GM13977 (cell line): Measurements from ENCODE around the gene CCNB1IP1.

Experiments used
- DNase-seq: peaks from one replicate; pipeline ENCODE4 v3.0.0; 2012; ENCODE audit warnings: low spot score
- in situ Hi-C: fragments of 300-500 bp; cut with MboI; formaldehyde crosslinking; loops from one replicate; pipeline ENCODE4 v1.12.0; 2022; ENCODE audit warnings: low sequenced_read_pairs, low pct_unique_long_range_greater_than_20kb, mixed read lengths, inconsistent platforms; ENCODE audit not compliant: unreplicated experiment
- TF ChIP-seq, protein P1 (sequence below): IDR thresholded peaks from 2 replicates; pipeline ENCODE4 v1.5.1; 2012; ENCODE audit warnings: mild to moderate bottlenecking, control low read depth; ENCODE audit not compliant: insufficient read depth; ENCODE audit errors: extremely low read depth, missing control alignments

Gene CCNB1IP1

DNA sequence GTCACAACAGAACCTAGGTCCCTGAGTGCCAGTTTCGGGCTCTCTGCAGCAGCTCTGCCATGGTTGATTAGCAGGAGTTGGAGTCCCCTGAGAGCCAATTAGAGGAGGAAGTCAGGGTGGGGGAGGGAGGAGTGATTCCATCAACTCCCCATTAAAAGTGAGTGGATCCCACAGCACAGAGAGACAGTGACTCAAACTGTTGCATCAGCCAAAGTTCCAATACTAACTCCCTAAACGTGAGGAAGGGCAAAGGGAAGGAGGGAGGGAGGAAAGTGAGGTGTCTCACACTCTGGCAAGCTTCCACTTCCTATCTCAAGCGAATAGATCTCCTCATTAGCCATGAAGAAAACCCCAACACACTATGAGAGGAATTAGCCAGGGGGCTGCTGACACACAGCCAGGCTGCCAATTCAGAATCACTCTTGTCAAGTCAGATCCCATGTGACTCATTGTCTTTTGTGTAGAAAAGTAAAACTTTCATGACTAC is 70.4 kb downstream of the CCNB1IP1 start:
- TF ChIP-seq, protein P1, sequence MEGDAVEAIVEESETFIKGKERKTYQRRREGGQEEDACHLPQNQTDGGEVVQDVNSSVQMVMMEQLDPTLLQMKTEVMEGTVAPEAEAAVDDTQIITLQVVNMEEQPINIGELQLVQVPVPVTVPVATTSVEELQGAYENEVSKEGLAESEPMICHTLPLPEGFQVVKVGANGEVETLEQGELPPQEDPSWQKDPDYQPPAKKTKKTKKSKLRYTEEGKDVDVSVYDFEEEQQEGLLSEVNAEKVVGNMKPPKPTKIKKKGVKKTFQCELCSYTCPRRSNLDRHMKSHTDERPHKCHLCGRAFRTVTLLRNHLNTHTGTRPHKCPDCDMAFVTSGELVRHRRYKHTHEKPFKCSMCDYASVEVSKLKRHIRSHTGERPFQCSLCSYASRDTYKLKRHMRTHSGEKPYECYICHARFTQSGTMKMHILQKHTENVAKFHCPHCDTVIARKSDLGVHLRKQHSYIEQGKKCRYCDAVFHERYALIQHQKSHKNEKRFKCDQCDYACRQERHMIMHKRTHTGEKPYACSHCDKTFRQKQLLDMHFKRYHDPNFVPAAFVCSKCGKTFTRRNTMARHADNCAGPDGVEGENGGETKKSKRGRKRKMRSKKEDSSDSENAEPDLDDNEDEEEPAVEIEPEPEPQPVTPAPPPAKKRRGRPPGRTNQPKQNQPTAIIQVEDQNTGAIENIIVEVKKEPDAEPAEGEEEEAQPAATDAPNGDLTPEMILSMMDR = no peak
- no peak for DNase-seq
- in situ Hi-C loops = no loop called here
